Chondrocyte (in vitro differentiated cells): Measurements from ENCODE around the gene RNF38. TPM values are rescaled to one million over a fixed set of nuclear protein-coding genes. Genes with fewer than 3 reads are reported as not detected.
A peak's percentile ranks its signal among the peaks of the same experiment; 100 is the strongest.

Experiments
- DNase-seq: peaks from one replicate; pipeline ENCODE4 v3.0.0; 2021; ENCODE audit warnings: mixed read lengths, low spot score
- H3K27ac Mint-ChIP-seq: one replicate; pipeline ENCODE4 v1.8.0; 2021; ENCODE audit warnings: mild to moderate bottlenecking, moderate library complexity, mixed read lengths; ENCODE audit not compliant: unreplicated experiment
- H3K27me3 Mint-ChIP-seq: 2 replicates; pipeline ENCODE4 v1.8.0; 2021; ENCODE audit warnings: low read depth, mixed read lengths
- H3K36me3 Mint-ChIP-seq: 2 replicates; pipeline ENCODE4 v1.8.0; 2021; ENCODE audit warnings: low read depth, mixed read lengths
- H3K4me1 Mint-ChIP-seq: 2 replicates; pipeline ENCODE4 v1.8.0; 2021; ENCODE audit warnings: low read depth, mild to moderate bottlenecking, mixed read lengths
- H3K4me3 Mint-ChIP-seq: one replicate; pipeline ENCODE4 v1.8.0; 2021; ENCODE audit warnings: mild to moderate bottlenecking, moderate library complexity, mixed read lengths; ENCODE audit not compliant: unreplicated experiment
- H3K9me3 Mint-ChIP-seq: 2 replicates; pipeline ENCODE4 v1.8.0; 2021; ENCODE audit warnings: low read depth, mixed read lengths
- CTCF ChIP-seq: fragments of 200-600 bp; sonication (generic); IDR thresholded peaks from 2 replicates; pipeline ENCODE4 v1.5.0; 2021; ENCODE audit warnings: antibody characterized with exemption, mild to moderate bottlenecking, moderate library complexity
- total RNA-seq: library from RNA; stranded (reverse); gene quantifications from 3 replicates; pipeline ENCODE4 v1.2.1, GENCODE V29; 2021

RNF38 gene
- total RNA-seq, 1 donor from 2014 or later: 22.6 TPM

- no peak for TF ChIP-seq CTCF
- no peak overlapping the region for H3K4me3 Mint-ChIP-seq
- DNase-seq: no peak
- no peaks in the 10 kb centered on the region for H3K9me3 Mint-ChIP-seq
- no peaks in the 10 kb centered on the region for H3K27me3 Mint-ChIP-seq
- no peaks in the 10 kb centered on the region for H3K36me3 Mint-ChIP-seq
- H3K27ac Mint-ChIP-seq: peak overlapping the region; percentile 19
- peaks cover 46% of the 10 kb centered on the region for H3K4me1 Mint-ChIP-seq
Measured at GRCh38 chr9:36382484-36382883, 17.6 kb downstream of the RNF38 start.

- H3K4me1 Mint-ChIP-seq: no peaks in the 10 kb centered on the region
- DNase-seq: no peak
Measured at GRCh38 chr9:36364577-36364976, 35.5 kb downstream of the RNF38 start.

GRCh38 chr9:36363448-36363847 is 36.6 kb downstream of the RNF38 start:
- H3K9me3 Mint-ChIP-seq: no peaks in the 10 kb centered on the region
- peaks cover 2% of the 10 kb centered on the region for H3K4me1 Mint-ChIP-seq
- H3K27me3 Mint-ChIP-seq: no peaks in the 10 kb centered on the region
- DNase-seq: no peak
- no peak overlapping the region for H3K4me3 Mint-ChIP-seq
- H3K27ac Mint-ChIP-seq: no peak overlapping the region
- H3K36me3 Mint-ChIP-seq: peaks cover 13% of the 10 kb centered on the region
- TF ChIP-seq CTCF: no peak

More at GRCh38 chr9:36364577-36364976, 35.5 kb downstream of the RNF38 start:
- TF ChIP-seq CTCF: no peak
- H3K27ac Mint-ChIP-seq: no peak overlapping the region
- H3K9me3 Mint-ChIP-seq: no peaks in the 10 kb centered on the region
- peaks cover 20% of the 10 kb centered on the region for H3K36me3 Mint-ChIP-seq
- H3K27me3 Mint-ChIP-seq: no peaks in the 10 kb centered on the region
- no peak overlapping the region for H3K4me3 Mint-ChIP-seq

GRCh38 chr9:36358486-36358885 is 41.6 kb downstream of the RNF38 start:
- H3K27ac Mint-ChIP-seq: peak overlapping the region; percentile 56

GRCh38 chr9:36357639-36358038 is 42.4 kb downstream of the RNF38 start:
- no peak for DNase-seq
- TF ChIP-seq CTCF: no peak
- Mint-ChIP-seq H3K4me3 (no peak overlapping the region), H3K9me3 (no peaks in the 10 kb centered on the region), H3K4me1 (peaks cover 5% of the 10 kb centered on the region), H3K27me3 (no peaks in the 10 kb centered on the region), H3K27ac (no peak overlapping the region), H3K36me3 (peaks cover 11% of the 10 kb centered on the region)

More at GRCh38 chr9:36358486-36358885, 41.6 kb downstream of the RNF38 start:
- DNase-seq: no peak
- no peak for TF ChIP-seq CTCF
- no peaks in the 10 kb centered on the region for H3K27me3 Mint-ChIP-seq
- H3K36me3 Mint-ChIP-seq: peaks cover 14% of the 10 kb centered on the region
- peaks cover 5% of the 10 kb centered on the region for H3K4me1 Mint-ChIP-seq
- H3K9me3 Mint-ChIP-seq: no peaks in the 10 kb centered on the region
- H3K4me3 Mint-ChIP-seq: no peak overlapping the region
